Neural cell (in vitro differentiated cells): ENCODE results near the gene RPS27L. TPM values are rescaled to one million over a fixed set of nuclear protein-coding genes. Genes with fewer than 3 reads are reported as not detected.

Experiments used
- H2AFZ ChIP-seq: fragments of 200-600, 300-800 bp; sonication (generic), shearing (Covaris generic); 2 replicates; pipeline ENCODE4 v1.6.0; 2014; ENCODE audit warnings: low read depth, mild to moderate bottlenecking, antibody characterized with exemption, low read length, moderate library complexity
- H3F3A ChIP-seq: fragments of 200-600 bp; shearing (Covaris generic); 2 replicates; pipeline ENCODE4 v1.6.1; 2016; ENCODE audit warnings: mild to moderate bottlenecking, moderate library complexity, mixed read lengths, antibody characterized with exemption, low read length; ENCODE audit not compliant: insufficient read depth, poor library complexity, severe bottlenecking
- H3K27ac ChIP-seq: fragments of 200-600, 300-800 bp; sonication (generic), shearing (Covaris generic); 2 replicates; pipeline ENCODE4 v1.5.1; 2014; ENCODE audit warnings: mild to moderate bottlenecking, low read length, moderate library complexity
- H3K27me3 ChIP-seq: fragments of 300-800, 200-600 bp; sonication (generic), shearing (Covaris generic); 2 replicates; pipeline ENCODE4 v1.6.0; 2014; ENCODE audit warnings: mild to moderate bottlenecking, low read depth, low read length, moderate library complexity; ENCODE audit not compliant: insufficient read depth
- H3K36me3 ChIP-seq: fragments of 300-800, 200-600 bp; sonication (generic), shearing (Covaris generic); 2 replicates; pipeline ENCODE4 v1.5.1; 2014; ENCODE audit warnings: mild to moderate bottlenecking, antibody characterized with exemption, low read length, moderate library complexity; ENCODE audit not compliant: insufficient read depth
- H3K4me2 ChIP-seq: fragments of 300-800, 200-600 bp; sonication (generic), shearing (Covaris generic); 2 replicates; pipeline ENCODE4 v1.6.0; 2014; ENCODE audit warnings: mild to moderate bottlenecking, low read length
- H3K4me3 ChIP-seq: fragments of 300-800, 200-600 bp; sonication (generic), shearing (Covaris generic); 2 replicates; pipeline ENCODE4 v1.5.1; 2014; ENCODE audit warnings: mild to moderate bottlenecking, low read length, moderate library complexity
- H3K79me2 ChIP-seq: fragments of 200-600 bp; shearing (Covaris generic); replicated peaks from 2 replicates; pipeline ENCODE4 v1.6.0; 2014; ENCODE audit warnings: mild to moderate bottlenecking, low read length, moderate library complexity; ENCODE audit not compliant: insufficient read depth
- H3K9ac ChIP-seq: fragments of 300-800, 200-600 bp; sonication (generic), shearing (Covaris generic); 2 replicates; pipeline ENCODE4 v1.6.1; 2016; ENCODE audit warnings: mild to moderate bottlenecking, low read length, mixed read lengths
- H3K9me2 ChIP-seq: fragments of 200-600 bp; shearing (Covaris generic); 2 replicates; pipeline ENCODE4 v1.6.1; 2016; ENCODE audit warnings: mild to moderate bottlenecking, low read length, mixed read lengths; ENCODE audit not compliant: insufficient read depth
- H3K9me3 ChIP-seq: fragments of 200-600, 300-800 bp; sonication (generic), shearing (Covaris generic); 2 replicates; pipeline ENCODE4 v1.6.1; 2016; ENCODE audit warnings: mild to moderate bottlenecking, mixed run types, low read length, moderate library complexity, mixed read lengths
- H4K20me1 ChIP-seq: fragments of 200-600 bp; shearing (Covaris generic); 2 replicates; pipeline ENCODE4 v1.6.1; 2016; ENCODE audit warnings: mild to moderate bottlenecking, mixed run types; ENCODE audit not compliant: insufficient read depth
- CTCF ChIP-seq: fragments of 450-650 bp; IDR thresholded peaks from 2 replicates; pipeline ENCODE4 v1.5.1; 2014; ENCODE audit warnings: antibody characterized with exemption, mild to moderate bottlenecking, moderate library complexity; ENCODE audit not compliant: poor library complexity, severe bottlenecking
- EP300 ChIP-seq: fragments of 450-650 bp; conservative IDR thresholded peaks from 2 replicates; pipeline ENCODE4 v1.6.1; 2014; ENCODE audit warnings: antibody characterized with exemption, mild to moderate bottlenecking, moderate library complexity; ENCODE audit not compliant: poor library complexity, severe bottlenecking
- EZH2 ChIP-seq: fragments of 200-600, 300-800 bp; shearing (Covaris generic), sonication (generic); IDR thresholded peaks from 2 replicates; pipeline ENCODE4 v1.6.1; 2014; ENCODE audit warnings: antibody characterized with exemption, low read length, borderline replicate concordance, mild to moderate bottlenecking; ENCODE audit not compliant: insufficient read depth, poor library complexity, severe bottlenecking
- MXI1 ChIP-seq: fragments of 450-650 bp; conservative IDR thresholded peaks from 2 replicates; pipeline ENCODE4 v1.6.1; 2014; ENCODE audit warnings: antibody characterized with exemption, mild to moderate bottlenecking; ENCODE audit not compliant: poor library complexity, severe bottlenecking
- POLR2AphosphoS5 ChIP-seq: IDR thresholded peaks from 2 replicates; pipeline ENCODE4 v1.6.1; 2012
- RAD21 ChIP-seq: fragments of 450-650 bp; conservative IDR thresholded peaks from 2 replicates; pipeline ENCODE4 v1.6.1; 2014; ENCODE audit warnings: antibody characterized with exemption, mild to moderate bottlenecking, moderate library complexity
- REST ChIP-seq: IDR thresholded peaks from 2 replicates; pipeline ENCODE4 v1.6.1; 2012; ENCODE audit warnings: borderline replicate concordance
- SMC3 ChIP-seq: fragments of 450-650 bp; conservative IDR thresholded peaks from 2 replicates; pipeline ENCODE4 v1.6.1; 2014; ENCODE audit warnings: antibody characterized with exemption, mild to moderate bottlenecking, moderate library complexity; ENCODE audit not compliant: poor library complexity
- TAF1 ChIP-seq: IDR thresholded peaks from 2 replicates; pipeline ENCODE4 v1.6.1; 2012; ENCODE audit warnings: low read depth
- polyA plus RNA-seq: library from polyadenylated mRNA; depleted of rRNA; stranded (reverse); fragments of >200 nt; gene quantifications from 2 replicates; pipeline ENCODE4 v1.2.3, GENCODE V29; 2014

Gene RPS27L
- polyA plus RNA-seq, 1 donor from 2014 or later = 58.2 TPM

DNA sequence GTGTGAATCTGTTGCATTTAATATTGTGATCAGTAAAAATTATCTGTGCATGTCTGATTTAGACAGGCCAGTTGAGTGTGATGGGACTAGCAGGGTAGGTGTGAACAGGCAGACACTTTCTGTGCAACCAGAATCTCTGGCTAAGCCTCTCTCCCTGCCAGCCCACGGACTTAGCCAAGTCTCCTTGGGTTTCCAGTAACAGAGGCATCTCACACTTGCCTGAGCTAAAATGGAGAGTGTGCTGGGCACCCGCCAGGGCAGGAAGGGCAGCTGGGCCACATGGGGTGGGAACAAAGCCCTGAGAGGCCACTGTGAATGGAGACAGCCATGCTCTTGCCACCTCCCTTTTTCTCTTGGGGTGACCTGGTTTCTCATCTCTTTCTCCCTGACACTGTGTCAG lies 12.5 kb upstream of the RPS27L start:
- Histone ChIP-seq H3F3A (peaks cover 3% of the 10 kb centered on the region), H3K4me3 (no peak overlapping the region), H3K27ac (no peak overlapping the region), H3K9me2 (no peaks in the 10 kb centered on the region), H4K20me1 (no peaks in the 10 kb centered on the region), H3K9ac (no peak overlapping the region), H2AFZ (no peak overlapping the region), H3K4me2 (no peak overlapping the region), H3K9me3 (no peaks in the 10 kb centered on the region), H3K79me2 (no peaks in the 10 kb centered on the region), H3K27me3 (no peaks in the 10 kb centered on the region), H3K36me3 (no peaks in the 10 kb centered on the region)
- TF ChIP-seq CTCF (no peak), TAF1 (no peak), MXI1 (no peak), EP300 (no peak), REST (no peak), EZH2 (no peak), SMC3 (no peak), RAD21 (no peak), POLR2AphosphoS5 (no peak)

DNA sequence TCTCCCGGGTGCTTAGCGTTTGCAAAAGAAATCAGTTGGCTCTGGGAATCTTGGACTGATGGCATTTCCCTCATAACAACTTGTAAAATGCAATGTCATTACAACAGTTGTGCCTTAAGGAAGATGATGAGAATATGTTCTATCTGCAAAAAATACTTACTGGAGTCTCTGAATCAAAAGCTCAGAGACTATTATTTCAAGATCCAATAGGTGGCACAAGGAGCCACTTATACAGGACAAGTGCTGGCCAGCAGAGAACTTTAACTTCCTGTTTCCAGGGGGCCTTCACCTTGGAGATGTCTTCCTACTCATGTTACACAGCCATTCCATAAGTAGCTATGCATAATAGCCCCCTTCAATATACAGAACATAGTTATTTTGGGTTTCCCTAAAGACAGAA lies 8.9 kb upstream of the RPS27L start:
- Histone ChIP-seq H3K9ac (no peak overlapping the region), H3K36me3 (no peaks in the 10 kb centered on the region), H3F3A (no peaks in the 10 kb centered on the region), H4K20me1 (no peaks in the 10 kb centered on the region), H3K79me2 (no peaks in the 10 kb centered on the region), H3K27ac (no peak overlapping the region), H3K9me2 (no peaks in the 10 kb centered on the region), H3K27me3 (no peaks in the 10 kb centered on the region), H2AFZ (no peak overlapping the region), H3K4me2 (no peak overlapping the region), H3K9me3 (no peaks in the 10 kb centered on the region), H3K4me3 (no peak overlapping the region)
- TF ChIP-seq POLR2AphosphoS5 = no peak
- no peak for TF ChIP-seq MXI1
- no peak for TF ChIP-seq EZH2
